Stimulated activated CD4-positive, alpha-beta T cell treated with anti-CD3 and anti-CD28 coated beads, Interleukin-12 subunit alpha, Interleukin-12 subunit beta, amount 100 ng/mL, for 4 hours (primary cell): ENCODE measurements around the gene FAIM2.

Source experiments
- DNase-seq: peaks from one replicate; pipeline ENCODE4 v3.0.0-alpha.2; 2020

FAIM2 gene

GRCh38 chr12:49917166-49917787 is 13.6 kb upstream of the FAIM2 start:
- no peak for DNase-seq

- DNase-seq, result no peak
Measured at GRCh38 chr12:49916129-49916919, 12.6 kb upstream of the FAIM2 start.

GRCh38 chr12:49912345-49913255 is 8.9 kb upstream of the FAIM2 start:
- DNase-seq, result no peak

DNA sequence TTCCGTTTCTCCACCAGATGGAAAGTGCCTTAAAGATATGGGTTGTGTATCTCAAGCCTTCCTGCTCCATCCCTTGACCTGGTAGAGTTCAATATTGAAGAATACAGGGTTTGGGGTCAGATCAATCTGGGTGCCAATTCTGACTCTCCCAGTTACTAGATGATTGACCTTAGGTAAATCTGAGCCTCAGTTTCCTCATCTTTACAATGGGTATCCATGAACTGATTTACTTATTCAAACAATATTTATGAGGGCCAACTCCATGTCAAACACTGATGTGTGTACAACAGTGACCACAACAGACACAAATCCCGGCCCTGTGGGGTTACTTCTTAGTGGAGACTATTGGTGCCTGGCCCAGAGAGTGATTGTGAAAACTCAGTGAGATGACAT is 7.5 kb upstream of the FAIM2 start:
- DNase-seq, result no peak

- DNase-seq, result no peak
Measured at GRCh38 chr12:49910331-49911212, 6.9 kb upstream of the FAIM2 start.

- no peak for DNase-seq
Measured at GRCh38 chr12:49909826-49910225, 6.1 kb upstream of the FAIM2 start.

- DNase-seq, result no peak
Measured at GRCh38 chr12:49909356-49909755, 5.7 kb upstream of the FAIM2 start.

GRCh38 chr12:49907352-49907751 is 3.7 kb upstream of the FAIM2 start:
- no peak for DNase-seq

DNA sequence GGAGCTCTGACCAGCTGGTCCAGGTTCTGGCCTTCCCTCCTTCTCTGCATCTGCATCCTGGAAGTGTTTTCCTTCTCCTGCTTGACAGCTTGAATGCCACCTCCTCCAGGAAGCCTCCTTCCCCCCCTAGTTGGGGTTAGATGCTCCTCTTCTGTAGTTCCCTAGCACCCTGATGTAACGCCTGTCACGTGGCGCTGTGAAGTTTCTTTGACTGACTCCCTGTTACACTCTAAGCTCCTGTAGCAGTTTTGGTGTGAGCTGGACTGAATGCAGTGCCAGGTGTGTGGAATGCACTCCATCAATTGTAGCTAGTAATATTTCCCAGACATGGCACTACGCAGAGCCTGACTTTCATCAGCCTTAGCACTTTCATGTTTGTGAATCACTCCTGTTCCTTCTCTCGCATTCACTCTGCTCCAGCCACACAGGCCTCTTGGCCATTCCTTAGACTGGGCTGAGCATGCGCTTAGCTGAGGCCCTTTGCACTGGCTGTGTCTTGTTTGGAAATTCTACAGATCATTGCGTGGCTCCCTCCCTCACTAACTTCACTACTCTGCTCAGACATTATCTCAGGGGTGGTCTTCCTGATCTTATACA is 2.1 kb upstream of the FAIM2 start:
- DNase-seq, result no peak

DNA sequence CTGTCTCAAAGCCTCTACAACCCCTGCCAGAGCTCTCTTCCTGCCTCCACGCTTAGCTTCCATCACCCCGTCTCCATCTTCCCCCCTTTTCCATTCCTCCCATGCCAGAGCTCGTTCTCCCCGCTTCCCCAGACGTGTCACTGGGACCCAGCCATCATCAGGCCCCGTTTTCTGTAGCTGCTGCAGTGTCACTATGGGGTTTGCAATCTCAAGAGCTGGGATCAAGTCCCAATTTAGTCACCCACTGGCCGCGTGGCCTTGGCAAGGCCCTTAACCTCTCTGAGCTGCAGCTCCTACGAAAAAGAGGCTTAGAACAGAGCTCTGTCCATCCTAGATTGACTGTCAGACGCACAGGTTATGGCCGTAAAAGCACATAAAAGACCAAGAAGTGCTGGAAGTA is 901 bp upstream of the FAIM2 start:
- DNase-seq, result no peak

GRCh38 chr12:49903351-49903699 is 375 bp downstream of the FAIM2 start:
- no peak for DNase-seq

DNA sequence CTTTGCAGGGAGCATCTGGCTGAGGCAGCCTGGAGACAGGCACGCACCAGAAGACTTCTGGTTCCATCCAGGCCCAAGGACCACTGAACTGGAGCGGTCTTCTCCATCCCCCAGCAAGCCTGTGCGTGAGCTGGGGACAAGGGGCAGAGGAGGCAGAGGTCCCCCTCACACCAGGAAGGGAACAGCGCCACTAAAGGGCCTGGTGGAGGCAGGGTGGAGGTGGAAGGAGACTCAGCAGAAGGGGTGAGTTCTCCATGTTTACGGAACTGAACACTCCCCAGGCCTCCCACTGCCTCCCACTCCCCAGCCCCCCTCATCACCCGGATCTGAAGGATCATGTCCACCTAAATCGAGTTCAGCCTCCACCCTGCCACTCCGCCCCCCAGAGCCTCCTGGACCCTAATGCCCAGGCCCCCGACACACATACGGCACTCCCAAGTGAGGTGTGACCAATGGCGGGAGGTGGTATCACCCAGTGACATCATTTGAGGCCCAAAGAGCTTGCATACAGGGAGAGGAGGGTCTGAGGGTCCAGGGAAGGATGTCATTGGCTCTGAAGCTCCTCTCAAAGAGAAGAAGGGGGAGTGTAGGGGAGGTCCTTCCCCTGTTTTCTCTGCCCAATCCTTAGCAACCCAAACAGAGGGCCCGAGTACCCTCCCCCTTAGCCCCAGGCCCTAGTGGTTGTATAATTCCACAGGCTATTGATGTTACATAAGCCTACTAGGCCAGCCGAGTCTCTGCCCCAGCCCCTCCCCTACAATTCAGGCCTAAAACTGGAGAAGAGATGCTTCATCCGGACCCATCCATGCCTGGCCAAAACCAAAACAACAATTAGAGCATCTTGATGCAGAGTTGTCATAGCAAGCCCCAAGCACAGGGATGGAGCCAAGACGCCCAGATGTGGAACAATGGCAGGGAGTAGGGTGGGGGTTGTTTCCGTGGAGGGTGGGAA is 1.0 kb downstream of the FAIM2 start:
- no peak for DNase-seq

- no peak for DNase-seq
Measured at GRCh38 chr12:49901986-49902385, 1.7 kb downstream of the FAIM2 start.

DNA sequence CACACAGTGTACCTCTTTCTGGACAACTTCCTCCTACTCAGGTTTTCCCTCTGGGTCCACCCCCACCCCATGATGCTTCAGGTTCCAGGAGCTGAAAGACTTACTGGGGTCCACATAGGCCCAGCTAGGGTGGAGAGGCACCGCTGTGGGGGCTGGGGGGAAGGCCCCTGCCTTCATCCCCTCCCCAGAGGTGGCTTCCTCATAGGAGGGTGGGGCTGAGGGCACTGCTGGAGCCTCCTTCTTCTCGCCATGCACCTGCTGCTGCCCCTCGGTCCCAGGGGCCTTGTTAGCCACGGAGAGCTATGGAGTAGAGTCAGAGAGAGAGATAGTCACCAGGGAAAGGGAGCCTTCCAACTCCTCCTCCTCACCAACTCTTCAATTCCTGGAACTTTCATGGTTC is 2.7 kb downstream of the FAIM2 start:
- no peak for DNase-seq

GRCh38 chr12:49900371-49900770 is 3.3 kb downstream of the FAIM2 start:
- no peak for DNase-seq

GRCh38 chr12:49899921-49900320 is 3.8 kb downstream of the FAIM2 start:
- no peak for DNase-seq

DNA sequence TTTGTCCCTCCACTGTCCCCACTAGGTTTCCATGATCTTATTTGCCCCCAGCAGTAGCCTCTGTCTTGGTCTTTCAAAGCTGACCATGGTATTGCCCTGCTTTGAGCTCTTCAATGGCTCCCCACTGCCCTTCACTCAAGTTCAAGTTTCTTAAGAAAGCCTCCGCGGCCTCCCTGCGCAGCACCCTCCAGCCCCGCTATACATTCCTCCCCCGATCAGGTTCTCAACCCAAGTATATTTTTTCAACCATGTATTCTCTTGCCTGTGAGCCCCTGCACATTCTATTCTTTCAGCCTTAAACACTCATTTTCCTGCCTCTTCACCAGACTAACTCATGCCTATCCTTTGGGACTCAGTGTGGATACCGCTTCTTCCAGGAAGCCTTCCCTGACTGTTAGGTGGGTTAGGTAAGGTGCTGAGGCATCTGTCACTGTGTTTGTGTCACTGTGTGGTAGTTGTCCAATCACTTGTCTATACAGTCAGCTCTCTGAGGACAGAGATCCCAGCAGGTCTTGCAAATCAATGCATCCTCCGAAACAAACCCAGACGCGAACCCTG is 4.3 kb downstream of the FAIM2 start:
- DNase-seq, result no peak

DNA sequence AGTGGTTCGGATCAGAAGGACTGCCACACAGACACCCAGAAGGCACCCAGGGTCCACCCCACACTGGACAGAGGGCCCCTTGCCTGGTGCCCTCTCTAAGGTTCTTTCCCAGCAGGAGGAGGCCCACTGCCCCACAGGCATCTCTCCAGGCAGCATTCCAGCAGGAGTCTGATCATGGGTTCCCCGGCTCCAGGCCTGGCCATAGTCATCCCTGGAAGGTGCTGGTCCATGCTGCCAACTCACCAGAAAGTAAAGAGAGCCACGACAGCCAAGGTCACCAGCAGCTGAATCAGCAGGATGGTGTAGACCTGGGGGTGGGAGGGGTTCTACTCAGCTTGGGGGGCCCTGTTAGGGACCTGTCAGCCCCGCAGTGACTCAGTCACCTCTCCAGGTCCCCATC is 6.4 kb downstream of the FAIM2 start:
- no peak for DNase-seq

- no peak for DNase-seq
Measured at GRCh38 chr12:49895773-49896172, 7.9 kb downstream of the FAIM2 start.

DNA sequence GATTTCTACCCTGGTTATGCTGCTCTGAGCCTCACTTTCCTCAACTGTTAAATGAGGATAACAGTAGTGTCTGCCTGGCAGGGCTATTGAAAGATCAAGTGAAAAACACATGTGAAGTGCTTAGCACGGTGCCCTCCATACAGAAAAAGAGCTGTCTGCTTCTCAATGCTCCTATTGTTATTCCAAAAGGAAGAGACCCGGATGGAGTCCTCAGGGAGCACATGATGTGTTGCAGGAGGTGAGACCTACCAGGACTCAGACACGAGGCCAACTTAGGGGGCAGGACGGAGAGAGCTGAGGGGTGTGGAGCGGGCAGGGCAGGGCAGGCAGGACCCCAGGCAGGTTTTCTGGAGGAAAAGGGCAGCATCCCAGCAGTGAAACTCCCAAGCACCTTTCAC is 8.9 kb downstream of the FAIM2 start:
- DNase-seq, result no peak
